Measurements from ENCODE around the gene RGS5.

DNA sequence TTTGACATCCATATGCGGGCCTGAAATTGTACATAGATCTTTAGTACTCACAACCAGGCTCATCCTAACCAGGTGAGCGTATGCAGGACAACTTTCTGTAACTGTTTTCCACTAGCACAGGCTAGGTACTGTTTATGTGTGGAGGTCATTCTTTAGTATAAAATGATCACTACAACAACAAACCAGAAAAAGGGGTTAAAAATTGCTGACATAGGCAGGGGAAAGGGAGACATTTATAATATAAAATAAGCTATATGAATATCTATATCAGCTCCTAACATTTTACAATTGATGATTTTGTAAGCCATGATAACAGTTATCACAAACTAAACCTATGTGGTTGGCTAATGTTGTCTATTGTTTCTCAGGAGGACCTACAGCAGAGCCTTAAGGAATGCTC, 37.6 kb downstream of the RGS5 start:
- TF ChIP-seq, protein P1, sequence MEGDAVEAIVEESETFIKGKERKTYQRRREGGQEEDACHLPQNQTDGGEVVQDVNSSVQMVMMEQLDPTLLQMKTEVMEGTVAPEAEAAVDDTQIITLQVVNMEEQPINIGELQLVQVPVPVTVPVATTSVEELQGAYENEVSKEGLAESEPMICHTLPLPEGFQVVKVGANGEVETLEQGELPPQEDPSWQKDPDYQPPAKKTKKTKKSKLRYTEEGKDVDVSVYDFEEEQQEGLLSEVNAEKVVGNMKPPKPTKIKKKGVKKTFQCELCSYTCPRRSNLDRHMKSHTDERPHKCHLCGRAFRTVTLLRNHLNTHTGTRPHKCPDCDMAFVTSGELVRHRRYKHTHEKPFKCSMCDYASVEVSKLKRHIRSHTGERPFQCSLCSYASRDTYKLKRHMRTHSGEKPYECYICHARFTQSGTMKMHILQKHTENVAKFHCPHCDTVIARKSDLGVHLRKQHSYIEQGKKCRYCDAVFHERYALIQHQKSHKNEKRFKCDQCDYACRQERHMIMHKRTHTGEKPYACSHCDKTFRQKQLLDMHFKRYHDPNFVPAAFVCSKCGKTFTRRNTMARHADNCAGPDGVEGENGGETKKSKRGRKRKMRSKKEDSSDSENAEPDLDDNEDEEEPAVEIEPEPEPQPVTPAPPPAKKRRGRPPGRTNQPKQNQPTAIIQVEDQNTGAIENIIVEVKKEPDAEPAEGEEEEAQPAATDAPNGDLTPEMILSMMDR (IDR thresholded peaks at IDR 0.05), result no peak
- TF ChIP-seq POLR2A (IDR thresholded peaks at IDR 0.05) (no peak), EP300 (IDR thresholded peaks at IDR 0.05) (no peak)
